ENCODE results near the gene PBX4.
"Not testable (repeated sequence)": the region's sequence is repeated elsewhere in the genome, so short reads cannot be mapped to it uniquely, and the experiment has no call there.

The PBX4 gene

GRCh38 chr19:19618219-19619051 is at the start of gene PBX4:
Gene PBX4, minus strand, starts transcription at chr19:19618687. Its CDS starts 58 bp downstream, at chr19:19618629.
- in situ Hi-C loops (cut with MboI; ENCODE audit: low sequenced_read_pairs): no loop called here

DNA sequence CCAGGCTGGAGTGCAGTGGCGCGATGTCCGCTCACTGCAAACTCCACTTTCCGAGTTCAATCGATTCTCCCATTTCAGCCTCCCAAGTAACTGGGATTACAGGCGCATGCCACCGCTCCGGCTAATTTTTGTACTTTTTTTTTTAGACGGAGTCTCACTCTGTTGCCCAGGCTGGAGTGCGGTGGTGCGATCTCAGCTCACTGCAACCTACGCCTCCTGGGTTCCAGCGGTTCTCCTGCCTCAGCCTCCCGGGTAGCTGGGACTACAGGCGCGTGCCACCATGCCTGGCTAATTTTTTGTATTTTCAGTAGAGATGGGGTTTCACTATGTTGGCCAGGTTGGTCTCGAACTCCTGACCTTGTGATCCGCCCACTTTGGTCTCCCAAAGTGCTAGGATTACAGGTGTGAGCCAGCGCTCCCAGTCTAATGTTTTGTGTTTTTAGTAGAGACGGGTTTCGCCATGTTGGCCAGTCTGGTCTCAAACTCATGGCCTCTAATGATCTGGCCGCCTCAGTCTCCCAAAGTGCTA is 47.0 kb upstream of the PBX4 start:
- in situ Hi-C loops (cut with MboI; ENCODE audit: low sequenced_read_pairs): not testable (repeated sequence)

- in situ Hi-C loops (cut with MboI; ENCODE audit: low sequenced_read_pairs): no loop called here
These were observed 45.0 kb upstream of the PBX4 start, which contains the start of gene ATP13A1 for GRCh38 chr19:19663256-19664120. Gene ATP13A1, minus strand, starts transcription at chr19:19663676. Its CDS starts 10 bp downstream, at chr19:19663666.

- in situ Hi-C loops (cut with MboI; ENCODE audit: low sequenced_read_pairs): no loop called here
These were observed 44.4 kb upstream of the PBX4 start for GRCh38 chr19:19662871-19663255.

DNA sequence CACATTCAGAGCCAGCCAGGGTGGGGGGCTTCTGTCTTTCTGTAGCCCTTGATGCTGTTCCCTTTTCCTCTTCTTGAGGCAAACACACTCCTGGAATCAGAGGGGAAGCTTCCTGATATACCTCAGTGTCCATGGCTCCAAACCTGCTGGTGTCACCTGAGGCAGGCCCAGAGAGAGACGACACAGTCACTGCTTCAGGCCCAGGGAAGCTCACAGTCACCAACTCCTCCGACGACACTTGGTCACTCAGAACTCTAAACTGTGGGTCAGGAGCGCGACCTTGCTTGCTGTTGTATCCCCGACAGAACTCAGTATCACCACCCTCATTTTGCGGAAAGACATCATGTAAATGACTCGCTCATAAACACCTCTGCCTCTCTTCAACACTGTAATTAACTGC is 43.9 kb upstream of the PBX4 start:
- in situ Hi-C loops (cut with MboI; ENCODE audit: low sequenced_read_pairs): no loop called here

DNA sequence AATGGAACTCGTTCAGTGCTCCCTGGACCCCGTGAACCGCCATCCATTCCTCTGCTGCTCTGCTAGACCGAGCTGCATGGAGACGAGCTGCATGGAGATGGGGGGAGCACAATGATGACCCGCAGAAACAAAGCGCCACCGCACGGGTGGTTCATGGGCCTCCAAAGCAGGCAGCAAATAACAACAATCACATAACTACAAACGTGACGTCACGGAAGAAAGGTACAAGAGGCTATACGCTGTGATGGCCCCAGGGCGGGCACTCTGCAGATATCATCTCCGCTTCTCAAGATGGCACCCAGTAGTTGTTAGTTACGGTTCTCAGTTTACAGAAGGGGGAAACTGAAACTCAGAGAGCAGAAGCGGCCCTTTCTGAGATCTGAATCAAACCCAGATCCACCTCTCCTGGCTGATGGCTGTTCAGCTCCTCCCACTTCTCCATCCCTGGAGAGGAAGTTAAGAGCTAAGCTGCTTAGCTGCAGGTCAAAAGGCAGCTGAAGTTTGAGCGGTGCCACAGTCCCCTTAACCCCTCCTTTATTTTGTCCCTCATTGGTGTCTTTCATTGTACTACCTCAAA is 43.3 kb upstream of the PBX4 start:
- in situ Hi-C loops (cut with MboI; ENCODE audit: low sequenced_read_pairs): no loop called here

DNA sequence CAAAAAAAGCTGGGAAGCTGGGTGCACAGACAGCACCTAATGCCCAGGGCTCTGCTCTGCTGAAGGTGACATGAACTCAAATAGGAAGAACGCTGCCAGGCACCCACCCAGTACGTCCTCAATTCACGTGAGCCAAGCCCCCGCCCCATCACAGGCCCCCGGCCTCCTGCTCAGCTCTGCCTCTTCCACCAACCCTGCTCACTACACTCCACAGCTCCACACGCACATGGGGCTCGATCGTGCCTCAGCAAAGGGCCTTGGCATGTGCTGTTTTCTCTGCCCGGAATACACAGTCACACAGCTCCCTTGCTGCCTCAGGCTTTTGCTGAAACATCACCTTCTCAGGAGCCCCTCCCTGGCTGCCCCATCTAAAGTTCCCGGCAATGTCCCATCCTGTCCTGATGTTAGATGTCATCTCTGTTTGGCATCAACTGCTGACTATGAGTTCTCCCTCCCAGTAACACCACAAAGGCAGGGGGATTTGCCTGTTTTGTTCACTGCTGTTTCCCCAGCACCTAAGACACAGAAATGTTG is 42.7 kb upstream of the PBX4 start:
- in situ Hi-C loops (cut with MboI; ENCODE audit: low sequenced_read_pairs): no loop called here

GRCh38 chr19:19659646-19660245 is 41.3 kb upstream of the PBX4 start:
- in situ Hi-C loops (cut with MboI; ENCODE audit: low sequenced_read_pairs): no loop called here

- in situ Hi-C loops (cut with MboI; ENCODE audit: low sequenced_read_pairs): no loop called here
These were observed 38.9 kb upstream of the PBX4 start for GRCh38 chr19:19657397-19657783.

GRCh38 chr19:19656451-19657396 is 38.2 kb upstream of the PBX4 start:
- in situ Hi-C loops (cut with MboI; ENCODE audit: low sequenced_read_pairs): no loop called here

- in situ Hi-C loops (cut with MboI; ENCODE audit: low sequenced_read_pairs): no loop called here
These were observed 37.3 kb upstream of the PBX4 start for GRCh38 chr19:19655641-19656343.

GRCh38 chr19:19655051-19655594 is 36.6 kb upstream of the PBX4 start:
- in situ Hi-C loops (cut with MboI; ENCODE audit: low sequenced_read_pairs): no loop called here

GRCh38 chr19:19654441-19654840 is 36.0 kb upstream of the PBX4 start:
- in situ Hi-C loops (cut with MboI; ENCODE audit: low sequenced_read_pairs): no loop called here

- in situ Hi-C loops (cut with MboI; ENCODE audit: low sequenced_read_pairs): no loop called here
These were observed 35.2 kb upstream of the PBX4 start for GRCh38 chr19:19653597-19654147.

DNA sequence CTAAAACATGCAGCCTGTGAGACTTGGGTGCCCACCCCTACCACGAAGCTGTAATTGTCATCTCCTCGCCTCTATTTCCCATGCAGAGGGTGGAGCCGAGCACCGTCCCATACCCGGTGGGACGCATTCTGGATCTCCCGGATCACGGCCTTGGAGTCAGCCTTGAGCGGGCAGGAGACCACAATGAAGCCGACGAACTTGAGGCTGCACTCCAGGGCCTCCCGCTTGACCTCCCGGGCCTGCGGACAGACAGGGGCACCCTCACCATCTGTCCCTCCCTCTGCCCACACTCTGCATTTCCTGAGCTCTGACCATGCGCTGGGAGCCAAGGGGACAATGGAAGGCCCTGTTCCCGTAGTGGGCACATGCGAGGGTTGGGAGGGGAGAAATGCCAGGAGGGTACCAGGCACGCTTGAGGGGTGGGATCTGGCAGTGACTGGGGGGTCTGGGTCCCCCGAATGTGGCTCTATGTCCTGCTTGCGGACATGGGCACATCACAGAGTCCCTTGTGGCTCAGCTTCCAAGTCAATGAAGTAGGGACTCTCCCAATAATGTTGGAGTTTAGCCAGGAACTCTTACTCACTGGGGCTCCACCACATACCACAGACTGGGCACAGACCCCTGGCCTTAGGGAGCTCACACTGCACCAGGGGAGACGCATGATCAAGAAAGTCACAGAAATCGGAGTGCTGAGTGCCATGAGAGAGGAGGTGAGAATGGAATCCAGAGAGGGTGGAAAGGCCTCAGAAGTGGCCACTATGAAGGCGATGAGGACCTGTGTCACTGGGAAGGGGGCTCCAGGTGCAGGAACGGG is 34.2 kb upstream of the PBX4 start:
- in situ Hi-C loops (cut with MboI; ENCODE audit: low sequenced_read_pairs): no loop called here

GRCh38 chr19:19651076-19651475 is 32.6 kb upstream of the PBX4 start:
- in situ Hi-C loops (cut with MboI; ENCODE audit: low sequenced_read_pairs): no loop called here

DNA sequence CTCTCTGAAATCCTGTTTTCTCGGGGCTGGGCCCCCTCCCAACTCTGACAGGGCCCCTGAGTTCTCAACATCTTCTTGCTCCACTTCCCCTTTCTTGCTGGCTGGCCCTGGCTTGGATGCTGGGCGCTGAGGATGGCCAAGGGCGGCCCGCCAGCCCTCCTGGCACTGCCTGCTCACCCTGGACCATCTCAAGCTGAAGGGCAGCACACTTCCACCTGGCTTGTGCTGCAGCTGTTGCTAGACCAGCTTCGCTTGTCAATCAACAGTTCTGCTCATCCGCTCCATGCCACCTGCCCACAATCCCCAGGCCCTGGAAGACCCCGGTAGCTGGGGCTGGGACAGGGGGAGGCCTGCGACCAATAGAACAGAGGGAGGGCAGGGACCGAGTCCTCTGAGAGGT is 31.8 kb upstream of the PBX4 start:
- in situ Hi-C loops (cut with MboI; ENCODE audit: low sequenced_read_pairs): no loop called here
